ENCODE measurements around the gene NBAS.
A peak's percentile ranks its signal among the peaks of the same experiment; 100 is the strongest.

The NBAS gene

DNA sequence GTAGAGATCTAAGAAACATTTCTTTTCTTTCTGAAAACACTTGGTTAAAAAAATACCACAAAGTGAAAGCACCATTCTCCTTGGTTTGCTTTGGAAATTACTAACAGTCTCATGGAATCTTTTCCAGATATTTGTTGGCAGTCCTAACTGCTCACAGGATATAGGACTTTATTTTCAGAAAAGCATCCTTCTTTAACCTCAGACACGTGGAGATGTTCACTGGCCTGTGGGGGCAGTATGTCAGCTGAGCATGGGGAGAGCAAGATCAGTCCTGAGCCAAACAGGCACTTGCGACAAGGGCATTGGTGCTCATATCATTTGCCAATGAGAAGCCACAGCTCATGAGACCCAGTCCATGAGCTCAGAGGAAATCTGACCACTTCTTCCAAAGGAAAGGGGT is 371.9 kb downstream of the NBAS start:
- DNase-seq = peak; percentile 22

DNA sequence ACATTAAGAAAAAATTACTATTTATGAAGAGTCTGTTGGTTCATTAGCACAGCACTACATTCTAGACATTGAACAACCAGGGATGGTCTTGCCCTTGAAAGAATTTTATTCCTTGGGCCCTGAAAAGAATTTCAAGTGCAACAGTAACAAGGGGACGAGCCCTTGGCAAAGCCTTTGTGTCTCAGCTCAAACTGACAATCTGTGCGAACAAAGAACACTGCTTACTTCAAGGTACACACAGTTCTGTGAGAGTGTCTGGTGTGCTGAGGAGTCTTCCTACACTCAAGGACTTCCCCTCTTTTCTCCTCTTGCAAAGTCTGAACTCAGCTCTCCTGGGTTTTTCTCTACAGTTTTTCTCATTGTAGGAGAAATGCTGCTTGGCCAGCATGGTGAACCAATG is 373.4 kb downstream of the NBAS start:
- DNase-seq = no peak

DNA sequence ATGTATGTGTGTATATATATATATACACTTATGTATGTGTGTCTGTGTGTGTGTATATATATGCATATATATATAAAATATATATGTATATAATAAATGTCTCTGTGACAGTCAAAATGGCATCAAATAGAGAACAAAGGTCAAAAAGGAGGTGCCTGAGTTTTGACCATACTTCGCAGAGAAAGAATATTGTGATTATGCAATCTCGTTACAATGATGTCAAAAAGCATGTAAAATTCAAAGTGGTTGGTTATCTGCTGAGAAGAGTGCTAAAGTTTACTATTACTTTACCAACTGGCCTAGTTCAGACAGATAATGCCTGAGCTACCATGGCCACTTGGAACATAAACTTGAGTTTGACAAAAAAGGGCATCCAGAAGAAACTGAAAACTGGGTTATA is 375.0 kb downstream of the NBAS start:
- DNase-seq = no peak

DNA sequence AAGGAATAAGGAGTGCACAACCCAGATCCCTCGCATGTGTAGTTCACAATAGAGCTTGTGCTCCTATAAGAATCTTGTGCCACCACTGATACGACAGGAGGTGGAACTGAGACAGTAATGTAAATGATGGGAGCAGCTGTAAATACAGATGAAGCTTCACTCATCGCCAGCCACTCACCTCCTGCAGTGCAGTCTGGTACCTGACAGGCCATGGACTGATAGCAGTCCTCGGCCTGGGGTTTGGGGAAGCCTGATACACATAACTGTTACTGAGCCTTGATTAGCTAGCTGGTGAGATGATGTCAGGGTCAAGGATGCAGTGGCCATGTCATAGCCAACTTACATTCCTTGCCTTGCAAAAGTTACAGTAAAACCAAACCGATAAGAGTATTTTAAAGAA is 376.6 kb downstream of the NBAS start:
- no peak for DNase-seq

- no peak for DNase-seq
Observed at GRCh38 chr2:15182275-15182674, 378.9 kb downstream of the NBAS start.

DNA sequence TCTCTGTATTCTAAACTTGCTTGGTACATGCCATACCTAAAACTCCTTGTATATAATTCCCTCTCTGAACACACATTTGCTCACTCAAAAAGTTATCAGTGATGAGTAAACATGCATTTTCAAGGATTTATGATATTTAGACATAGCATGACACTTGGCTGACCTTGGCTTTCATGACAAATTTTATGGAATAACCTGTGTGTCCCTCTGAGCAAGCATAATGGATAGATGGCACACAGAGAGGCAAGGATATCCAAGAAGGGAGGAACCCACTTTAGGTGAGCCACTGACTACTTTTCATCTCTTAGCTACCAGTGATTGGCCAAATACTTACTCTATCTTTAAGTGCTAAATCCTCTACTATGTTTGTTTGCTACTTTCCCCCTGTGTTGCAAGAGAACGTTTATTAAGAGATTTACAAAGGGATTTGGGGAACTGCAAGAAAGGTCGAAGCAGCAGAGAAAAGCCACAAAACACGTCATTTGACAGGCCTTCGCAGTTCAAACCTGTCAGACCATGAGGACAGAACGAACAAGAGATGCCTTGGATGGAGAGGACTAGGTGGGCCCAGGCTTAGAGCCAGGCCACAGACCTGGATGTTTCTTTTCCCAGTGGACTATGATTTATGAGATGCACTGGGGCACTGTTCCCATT is 379.9 kb downstream of the NBAS start:
- no peak for DNase-seq

GRCh38 chr2:15180379-15180778 is 380.8 kb downstream of the NBAS start:
- no peak for DNase-seq

DNA sequence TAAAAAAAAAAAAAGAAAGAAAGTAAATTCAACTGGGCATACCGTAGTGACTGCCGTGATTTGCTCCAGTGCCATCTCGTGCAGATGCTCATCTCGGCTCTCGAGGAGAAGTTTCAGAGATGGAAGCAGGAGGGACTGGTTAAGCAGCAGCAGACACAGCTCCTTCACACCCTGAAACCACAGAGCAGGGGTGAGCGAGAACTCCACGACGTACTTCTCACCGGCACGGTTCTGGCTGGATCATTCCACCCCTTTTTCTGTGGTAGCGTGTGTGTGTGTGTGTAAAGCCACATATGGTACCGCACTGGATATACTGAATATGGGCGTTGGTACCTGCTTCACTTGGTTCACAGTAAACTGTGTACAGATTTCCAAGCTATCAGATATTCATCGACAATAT is 382.2 kb downstream of the NBAS start:
- DNase-seq = no peak

DNA sequence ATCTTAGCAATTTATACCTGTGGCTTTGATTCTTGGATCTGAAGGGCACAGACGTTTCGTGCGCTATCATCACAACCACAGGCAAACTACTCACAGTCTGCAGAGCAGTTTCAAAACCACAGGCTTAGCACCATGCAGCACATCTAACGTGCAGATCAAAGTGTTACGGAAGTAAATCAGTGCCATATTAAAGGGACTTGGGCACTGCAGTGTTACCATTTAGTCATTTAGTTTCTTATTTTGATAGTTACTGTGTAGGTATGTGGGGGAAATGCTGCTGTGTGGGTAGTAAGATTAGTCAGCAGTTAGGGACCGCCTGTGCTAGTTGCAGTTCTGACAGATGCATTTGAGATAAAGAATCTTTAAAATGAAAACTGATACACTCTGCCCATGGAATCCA is 384.0 kb downstream of the NBAS start:
- peak; percentile 59 for DNase-seq

DNA sequence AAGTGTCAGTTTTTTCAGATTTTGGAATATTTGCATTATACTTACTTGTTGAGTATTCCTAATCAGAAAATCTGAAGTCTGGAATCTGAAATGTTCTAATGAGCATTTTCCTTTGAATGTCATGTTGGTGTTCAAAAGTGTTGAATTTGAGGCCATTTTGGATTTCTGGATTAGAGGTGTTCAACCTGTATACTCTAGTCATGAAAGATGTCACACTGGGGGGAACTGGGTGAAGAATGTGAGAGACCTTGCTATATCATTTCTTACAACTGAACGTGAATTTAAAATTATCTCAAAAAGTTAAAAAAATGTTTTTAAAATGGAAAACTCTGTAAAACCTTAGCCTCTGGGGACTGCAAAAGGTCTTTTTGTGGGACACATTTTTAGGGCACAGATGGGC is 384.5 kb downstream of the NBAS start:
- DNase-seq = no peak

- DNase-seq = no peak
Observed at GRCh38 chr2:15174567-15174966, 386.6 kb downstream of the NBAS start.

DNA sequence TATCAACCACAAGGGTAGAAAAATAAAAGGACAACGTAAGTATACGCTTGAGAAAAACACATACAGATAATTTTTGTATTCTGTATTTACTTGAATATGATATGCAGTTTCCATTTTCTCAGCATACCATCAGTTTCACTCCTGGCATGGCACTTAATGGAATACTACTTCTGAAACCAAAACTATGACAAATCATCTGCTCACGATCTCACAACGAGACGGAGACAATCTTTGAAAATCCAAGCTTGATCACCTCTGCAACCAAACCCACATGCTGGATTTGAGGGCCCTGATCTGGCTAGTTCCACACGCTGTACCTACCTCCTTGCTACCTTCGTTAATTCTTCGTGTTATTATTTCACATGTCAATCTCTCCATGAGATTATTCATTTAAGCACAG is 387.6 kb downstream of the NBAS start:
- DNase-seq = no peak

GRCh38 chr2:15172825-15173224 is 388.3 kb downstream of the NBAS start:
- DNase-seq = no peak

DNA sequence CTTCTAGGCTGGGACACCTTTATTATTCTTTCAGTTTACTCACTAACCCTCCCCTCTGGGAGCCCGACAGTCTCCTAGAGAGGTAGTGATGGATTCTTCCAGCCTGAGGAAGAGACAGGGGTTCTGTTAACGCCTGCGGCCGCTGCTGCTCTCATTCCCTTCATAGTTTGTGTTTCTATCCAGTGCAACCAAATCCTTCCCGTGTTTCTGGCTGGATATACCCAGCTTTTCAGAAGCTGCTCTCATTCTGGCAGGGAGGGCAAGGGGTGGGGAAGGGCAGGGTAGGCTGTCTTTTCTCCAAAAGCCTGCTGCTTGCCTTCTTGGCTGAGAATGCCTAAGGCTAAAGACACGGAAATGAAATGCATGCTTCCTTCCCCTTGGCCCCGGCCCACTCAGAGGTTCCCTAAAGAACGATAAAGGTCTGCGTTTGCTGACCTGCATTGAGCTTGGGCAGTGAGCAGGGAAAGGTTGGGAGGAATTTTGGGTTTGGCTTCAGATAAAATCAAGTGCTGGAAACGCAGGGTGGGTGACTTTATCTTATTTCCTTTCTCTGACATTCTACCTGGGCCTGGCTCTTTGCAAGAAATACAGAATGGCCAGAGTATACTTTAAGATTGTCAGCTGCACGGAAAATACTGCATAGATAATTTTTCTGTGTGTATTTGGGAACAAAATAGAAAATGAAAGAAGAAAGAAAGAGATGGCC is 390.9 kb downstream of the NBAS start:
- peak; percentile 78 for DNase-seq

DNA sequence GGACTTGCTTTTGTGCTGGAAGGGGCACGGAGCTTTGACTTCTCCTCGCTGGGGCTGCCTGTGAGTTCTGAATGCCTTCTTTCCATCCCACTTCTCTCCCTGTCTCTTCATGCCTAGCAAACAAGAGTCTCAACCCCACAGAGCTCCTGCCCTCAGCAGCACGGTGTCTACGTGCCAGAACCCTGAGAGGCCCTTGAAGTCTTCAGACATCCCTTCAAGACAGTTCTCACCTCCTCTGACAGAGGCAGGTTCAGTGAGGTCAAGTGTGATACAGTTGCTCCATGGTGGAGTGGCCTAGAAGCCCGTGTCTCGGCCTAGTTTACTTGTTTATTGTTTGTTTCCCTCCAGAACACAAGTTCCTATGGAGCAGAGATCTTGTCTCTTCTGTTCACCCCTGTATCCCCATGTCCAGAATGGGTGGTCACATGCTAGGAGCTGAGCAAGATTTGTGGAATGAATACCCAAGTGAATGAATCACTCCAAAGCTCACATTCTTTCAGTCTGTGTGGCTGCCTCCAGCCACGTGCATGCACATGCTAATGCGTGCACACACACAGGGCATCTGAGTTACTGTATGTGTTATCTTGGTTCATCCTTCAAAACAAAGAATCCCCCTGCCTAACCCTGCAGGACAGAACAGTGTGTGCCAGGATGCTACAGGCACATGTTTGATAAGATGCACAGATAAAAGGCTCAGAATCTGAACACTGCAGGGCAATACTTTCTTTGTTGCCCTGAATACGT is 391.6 kb downstream of the NBAS start:
- DNase-seq = peak; percentile 97

DNA sequence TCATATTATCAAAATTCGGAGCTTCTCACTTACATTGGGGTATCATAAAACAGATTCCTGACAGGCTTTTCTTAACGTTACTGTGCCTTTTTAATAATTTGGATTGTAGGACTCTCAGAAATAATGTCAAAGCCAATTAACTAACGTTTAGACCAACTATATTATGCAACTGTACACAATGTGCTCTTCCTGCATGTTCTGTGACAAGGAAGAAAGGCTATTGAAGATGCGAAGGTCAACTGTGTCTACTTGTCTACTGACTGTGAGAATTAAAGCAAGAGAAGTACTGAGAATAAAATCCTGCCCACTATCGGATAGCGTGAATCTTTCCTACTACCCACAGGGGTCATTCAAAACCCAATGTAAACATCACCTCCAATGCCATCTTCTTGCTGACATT is 393.0 kb downstream of the NBAS start:
- DNase-seq = no peak

DNA sequence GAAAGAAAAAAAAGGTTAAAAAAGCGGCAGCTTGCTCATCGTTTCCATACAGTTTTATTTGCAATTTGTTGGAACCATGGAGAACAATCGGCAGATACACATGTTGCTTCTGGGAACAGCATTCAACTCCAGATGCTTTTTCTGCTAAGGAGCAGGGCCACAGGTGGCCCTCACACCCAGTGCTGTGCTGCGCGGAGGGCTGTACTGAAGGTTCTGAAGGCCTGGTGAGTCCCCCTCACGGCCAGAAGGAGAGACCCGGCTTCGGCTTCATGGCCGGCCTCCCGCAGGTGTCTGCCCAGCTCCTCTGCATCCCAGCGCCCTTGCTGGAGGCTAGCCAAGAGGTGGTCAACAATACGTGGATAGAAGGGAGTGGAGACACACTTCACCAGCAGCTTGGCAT is 394.3 kb downstream of the NBAS start:
- DNase-seq = no peak

DNA sequence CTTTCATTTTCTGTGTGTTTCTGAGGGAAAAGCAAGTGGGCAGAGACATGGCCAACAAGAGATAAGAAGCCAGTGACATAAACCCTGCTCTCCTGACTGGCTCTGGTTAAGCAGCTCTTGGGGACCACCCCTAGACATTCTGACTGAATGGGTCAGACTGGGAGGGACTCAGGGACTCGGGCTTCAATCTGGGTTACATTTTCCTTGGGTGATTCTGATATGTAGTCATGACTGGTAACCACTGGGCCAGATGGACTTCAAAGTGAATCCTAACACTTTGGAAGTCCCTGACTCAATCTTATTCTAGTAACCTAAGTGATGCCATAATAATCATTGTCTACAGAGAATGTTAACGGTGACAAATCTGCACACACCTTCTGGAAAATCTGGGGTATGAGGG is 397.8 kb downstream of the NBAS start:
- peak; percentile 65 for DNase-seq

- no peak for DNase-seq
Observed at GRCh38 chr2:15162620-15163019, 398.5 kb downstream of the NBAS start.

- no peak for DNase-seq
Observed at GRCh38 chr2:15160201-15160991, 400.7 kb downstream of the NBAS start.

DNA sequence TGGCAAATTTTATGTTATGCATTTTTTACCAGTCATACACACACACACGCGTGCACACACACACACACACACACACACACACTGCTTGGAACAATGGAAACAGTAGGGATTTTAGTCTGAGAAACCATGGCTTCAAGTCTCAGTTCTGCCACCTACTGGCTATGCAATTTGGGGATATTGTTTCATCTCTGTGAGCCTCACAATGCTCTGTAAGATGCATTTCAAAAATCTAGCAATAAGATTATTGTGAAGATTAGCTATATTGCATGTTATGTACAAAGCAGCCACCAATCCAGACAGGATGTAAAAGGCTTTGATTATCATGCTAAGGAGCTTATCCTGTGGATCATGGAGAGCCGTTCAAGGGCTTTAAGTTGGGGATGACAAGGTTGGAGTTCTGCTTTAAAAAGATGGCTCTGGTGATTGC is 401.4 kb downstream of the NBAS start:
- DNase-seq = peak; percentile 74

GRCh38 chr2:15159206-15159605 is 401.9 kb downstream of the NBAS start:
- peak; percentile 20 for DNase-seq

GRCh38 chr2:15158532-15158931 is 402.6 kb downstream of the NBAS start:
- no peak for DNase-seq

Data from fibroblast of skin of right biceps (primary cell).